Measurements from ENCODE around the gene TMEM30B. TPM values are rescaled to one million over a fixed set of nuclear protein-coding genes. Genes with fewer than 3 reads are reported as not detected.

The TMEM30B gene
- total RNA-seq, 6 experiments from 2014 or later: not detected

DNA sequence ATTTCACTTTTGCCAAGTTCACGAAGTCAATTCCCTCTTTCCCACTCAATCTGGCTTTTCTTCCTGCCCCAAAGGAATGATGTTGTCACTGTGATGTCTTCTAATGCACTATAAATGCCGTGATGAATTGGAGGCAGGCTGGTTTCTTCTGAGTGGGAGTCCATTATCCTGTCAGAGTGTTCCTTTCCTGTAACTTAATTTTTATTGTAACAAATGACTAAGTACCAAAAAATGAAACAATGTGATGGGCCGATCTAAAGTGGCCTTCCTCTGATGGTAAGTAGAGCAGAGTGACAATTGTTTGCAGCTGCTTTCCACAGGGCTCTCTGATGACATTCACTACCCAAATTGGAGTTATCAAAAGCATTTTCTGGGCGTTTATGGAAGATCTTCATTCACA lies 22.2 kb downstream of the TMEM30B start:
- peak overlapping the region; percentile 78 for H3K4me3 Mint-ChIP-seq
- H3K9me3 Mint-ChIP-seq: no peaks in the 10 kb centered on the region
- H3K4me1 Mint-ChIP-seq (ENCODE audit: low read depth): peaks cover 70% of the 10 kb centered on the region
- DNase-seq: peak; percentile 67
- TF ChIP-seq, protein P1, sequence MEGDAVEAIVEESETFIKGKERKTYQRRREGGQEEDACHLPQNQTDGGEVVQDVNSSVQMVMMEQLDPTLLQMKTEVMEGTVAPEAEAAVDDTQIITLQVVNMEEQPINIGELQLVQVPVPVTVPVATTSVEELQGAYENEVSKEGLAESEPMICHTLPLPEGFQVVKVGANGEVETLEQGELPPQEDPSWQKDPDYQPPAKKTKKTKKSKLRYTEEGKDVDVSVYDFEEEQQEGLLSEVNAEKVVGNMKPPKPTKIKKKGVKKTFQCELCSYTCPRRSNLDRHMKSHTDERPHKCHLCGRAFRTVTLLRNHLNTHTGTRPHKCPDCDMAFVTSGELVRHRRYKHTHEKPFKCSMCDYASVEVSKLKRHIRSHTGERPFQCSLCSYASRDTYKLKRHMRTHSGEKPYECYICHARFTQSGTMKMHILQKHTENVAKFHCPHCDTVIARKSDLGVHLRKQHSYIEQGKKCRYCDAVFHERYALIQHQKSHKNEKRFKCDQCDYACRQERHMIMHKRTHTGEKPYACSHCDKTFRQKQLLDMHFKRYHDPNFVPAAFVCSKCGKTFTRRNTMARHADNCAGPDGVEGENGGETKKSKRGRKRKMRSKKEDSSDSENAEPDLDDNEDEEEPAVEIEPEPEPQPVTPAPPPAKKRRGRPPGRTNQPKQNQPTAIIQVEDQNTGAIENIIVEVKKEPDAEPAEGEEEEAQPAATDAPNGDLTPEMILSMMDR (IDR thresholded peaks at IDR 0.05): no peak
- H3K27ac Mint-ChIP-seq: peak overlapping the region; percentile 85
- H3K36me3 Mint-ChIP-seq (ENCODE audit: low read depth): no peaks in the 10 kb centered on the region
- H3K27me3 Mint-ChIP-seq (ENCODE audit: insufficient read depth): no peaks in the 10 kb centered on the region; the same call in 1 of the 2 replicates

DNA sequence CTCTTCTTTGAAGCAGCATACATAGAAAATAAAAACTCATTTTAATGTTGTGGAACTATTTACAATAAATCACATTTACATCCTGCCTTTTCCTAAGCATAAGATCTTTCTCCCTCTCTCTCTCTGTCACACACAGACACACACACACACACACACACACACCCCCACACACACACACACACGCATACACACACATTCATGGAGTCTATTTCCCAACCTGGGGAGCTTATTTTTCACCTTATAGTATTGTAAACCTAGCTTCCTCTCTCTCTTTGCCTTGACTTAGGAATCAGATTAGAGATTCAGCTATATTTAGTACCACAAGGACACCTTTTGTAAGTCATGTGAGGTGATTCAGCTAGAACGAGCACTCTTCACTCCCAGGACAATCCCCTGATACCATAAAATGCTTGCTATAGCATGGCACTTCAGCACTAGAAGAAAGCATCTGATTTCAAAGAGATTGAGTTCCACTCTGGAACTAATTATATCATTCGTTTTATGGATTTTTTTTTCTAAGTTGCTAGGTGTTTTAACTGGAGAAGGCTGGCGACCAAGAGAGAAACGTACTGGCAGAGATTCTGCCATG lies 23.6 kb downstream of the TMEM30B start:
- Mint-ChIP-seq H3K4me1 (ENCODE audit: low read depth) (peaks cover 80% of the 10 kb centered on the region), H3K27ac (no peak overlapping the region), H3K4me3 (no peak overlapping the region), H3K9me3 (no peaks in the 10 kb centered on the region), H3K27me3 (ENCODE audit: insufficient read depth) (no peaks in the 10 kb centered on the region), H3K36me3 (ENCODE audit: low read depth) (no peaks in the 10 kb centered on the region)
- TF ChIP-seq, protein P1 (IDR thresholded peaks at IDR 0.05): no peak
- no peak for DNase-seq

DNA sequence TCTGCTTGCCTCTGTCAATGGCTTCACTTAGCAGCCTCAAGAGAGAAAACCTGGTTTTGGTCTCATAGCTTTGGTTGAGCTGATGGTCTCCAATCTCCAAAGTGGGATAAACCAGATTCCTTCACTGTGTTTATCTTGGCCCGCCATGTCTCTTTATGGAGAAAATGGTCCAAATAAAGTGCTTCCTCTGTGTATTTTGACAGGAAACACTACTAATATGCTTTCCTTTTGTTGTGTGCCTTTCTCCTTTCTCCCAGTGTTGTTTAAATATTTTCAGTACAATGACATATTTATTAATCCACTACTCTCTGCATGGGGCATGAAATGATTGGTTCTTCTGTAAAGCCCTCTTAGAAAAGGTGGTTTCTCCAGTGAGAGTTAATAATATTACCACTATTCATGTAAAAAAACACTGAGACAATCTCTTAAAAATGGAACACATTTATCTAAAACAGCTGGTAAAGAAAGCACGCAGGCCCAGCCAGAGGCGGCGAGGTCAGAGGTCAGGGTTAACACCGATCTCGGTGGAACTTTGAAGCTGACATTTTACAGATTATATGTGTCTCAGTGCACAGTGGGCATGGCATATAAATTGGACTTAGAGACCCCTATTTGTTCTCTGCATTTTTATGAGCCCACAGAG lies 24.2 kb downstream of the TMEM30B start:
- H3K4me3 Mint-ChIP-seq: no peak overlapping the region
- H3K9me3 Mint-ChIP-seq: no peaks in the 10 kb centered on the region
- no peaks in the 10 kb centered on the region for H3K27me3 Mint-ChIP-seq (ENCODE audit: insufficient read depth)
- H3K27ac Mint-ChIP-seq: no peak overlapping the region
- H3K36me3 Mint-ChIP-seq (ENCODE audit: low read depth): no peaks in the 10 kb centered on the region
- no peak for DNase-seq
- peaks cover 80% of the 10 kb centered on the region for H3K4me1 Mint-ChIP-seq (ENCODE audit: low read depth)
- TF ChIP-seq, protein P1 (IDR thresholded peaks at IDR 0.05): no peak

DNA sequence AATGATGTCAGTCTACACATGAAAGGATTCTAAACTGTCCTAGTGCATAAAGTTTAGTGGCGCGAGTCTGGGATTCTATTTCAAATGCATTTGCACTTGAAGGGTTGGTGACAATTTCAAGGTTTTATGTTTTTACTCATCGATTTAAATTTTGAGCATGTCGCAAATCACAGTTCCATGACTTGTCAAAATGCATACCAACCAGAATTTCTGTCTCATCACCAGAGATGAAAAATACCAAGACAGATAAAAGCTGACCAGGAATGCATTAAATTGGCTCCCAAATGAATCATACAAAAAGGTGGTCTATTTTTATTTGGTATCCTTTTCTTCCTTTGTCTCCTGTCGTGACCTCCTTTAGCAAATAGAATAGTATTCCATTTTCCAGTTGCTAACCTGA lies 25.2 kb downstream of the TMEM30B start:
- TF ChIP-seq, protein P1 (IDR thresholded peaks at IDR 0.05): no peak
- H3K36me3 Mint-ChIP-seq (ENCODE audit: low read depth): no peaks in the 10 kb centered on the region
- H3K9me3 Mint-ChIP-seq: no peaks in the 10 kb centered on the region
- peaks cover 72% of the 10 kb centered on the region for H3K4me1 Mint-ChIP-seq (ENCODE audit: low read depth)
- H3K27ac Mint-ChIP-seq: no peak overlapping the region
- H3K27me3 Mint-ChIP-seq (ENCODE audit: insufficient read depth): no peaks in the 10 kb centered on the region
- DNase-seq: no peak
- H3K4me3 Mint-ChIP-seq: no peak overlapping the region; the same call in 1 of the 2 replicates

DNA sequence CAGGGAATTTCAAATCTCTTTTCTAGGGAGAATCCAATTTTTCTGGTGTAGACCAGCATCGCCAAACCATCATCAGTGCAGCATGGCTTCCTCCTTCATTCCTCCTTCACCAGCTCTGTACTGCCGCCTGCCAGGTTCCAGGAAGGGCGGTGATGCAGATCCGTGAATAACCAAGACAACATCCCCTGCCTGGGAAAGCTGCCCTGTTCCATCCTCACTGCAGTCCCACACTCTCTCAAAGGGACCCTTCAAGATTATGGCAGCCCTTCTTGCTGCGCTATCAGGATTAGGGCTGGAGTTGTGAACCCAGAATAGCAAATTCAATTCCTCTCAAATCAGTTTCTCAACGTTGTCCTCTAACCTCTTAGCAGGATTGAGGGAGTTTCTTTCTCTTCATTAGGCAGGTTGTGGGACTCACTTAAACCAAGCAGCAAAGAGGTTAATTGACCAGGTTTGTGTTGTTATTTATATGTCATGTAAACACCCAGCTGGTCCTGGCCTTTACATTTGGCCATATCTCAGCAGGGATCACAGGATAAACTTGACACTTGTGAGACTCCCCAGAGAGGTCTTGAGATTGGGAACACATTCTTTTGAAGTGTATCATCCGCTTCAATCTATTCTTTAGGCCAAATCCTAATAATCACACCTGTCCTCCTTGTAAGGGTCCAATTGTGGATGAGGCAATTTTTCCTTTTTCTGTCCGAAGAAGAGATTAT lies 26.2 kb downstream of the TMEM30B start:
- Mint-ChIP-seq H3K27ac (no peak overlapping the region), H3K4me3 (no peak overlapping the region), H3K4me1 (ENCODE audit: low read depth) (peaks cover 62% of the 10 kb centered on the region), H3K27me3 (ENCODE audit: insufficient read depth) (no peaks in the 10 kb centered on the region), H3K36me3 (ENCODE audit: low read depth) (no peaks in the 10 kb centered on the region), H3K9me3 (no peaks in the 10 kb centered on the region)
- TF ChIP-seq, protein P1 (IDR thresholded peaks at IDR 0.05): no peak
- DNase-seq: no peak
